ENCODE measurements around the gene MTA1.

- no peak for TF ChIP-seq CTCF (IDR thresholded peaks at IDR 0.05)
- no peak for TF ChIP-seq JUND (IDR thresholded peaks at IDR 0.05)
- TF ChIP-seq NRF1 (IDR thresholded peaks at IDR 0.05; ENCODE audit: low read depth, low read length) = no peak
- no peak for TF ChIP-seq RCOR1 (IDR thresholded peaks at IDR 0.05; ENCODE audit: low read length)
Measured at GRCh38 chr14:105399466-105399775, 20.2 kb upstream of the MTA1 start.
